Panc1 (cell line): ENCODE data around the gene UBAP2.

Experiments used
- POLR2AphosphoS5 ChIP-seq: IDR thresholded peaks from 2 replicates; pipeline ENCODE4 v1.6.1; 2012; ENCODE audit warnings: mild to moderate bottlenecking, low read depth, low read length, moderate library complexity
- REST ChIP-seq, 2 experiments: IDR thresholded peaks; 2 replicates each; pipeline ENCODE4 v1.6.1; 2011 to 2012; ENCODE audit warnings: low read depth in 2 of 2, control low read depth in 1 of 2, low read length in 1 of 2, mild to moderate bottlenecking in 1 of 2, moderate library complexity in 1 of 2; ENCODE audit not compliant: insufficient read depth in 1 of 2
- SIN3A ChIP-seq: IDR thresholded peaks from 2 replicates; pipeline ENCODE4 v1.6.1; 2012; ENCODE audit warnings: low read depth, mild to moderate bottlenecking, low read length, moderate library complexity, borderline replicate concordance; ENCODE audit not compliant: insufficient read depth
- TCF7L2 ChIP-seq: IDR thresholded peaks from 2 replicates; pipeline ENCODE4 v1.6.1; 2011; ENCODE audit warnings: mild to moderate bottlenecking, low read depth, low read length, inconsistent platforms
- TF ChIP-seq, protein P1 (sequence below): fragments of 450-650 bp; IDR thresholded peaks from 2 replicates; pipeline ENCODE4 v1.5.1; 2017; ENCODE audit warnings: mild to moderate bottlenecking

GRCh38 chr9:33923998-33924701 is 124.5 kb downstream of the UBAP2 start:
- TF ChIP-seq, protein P1, sequence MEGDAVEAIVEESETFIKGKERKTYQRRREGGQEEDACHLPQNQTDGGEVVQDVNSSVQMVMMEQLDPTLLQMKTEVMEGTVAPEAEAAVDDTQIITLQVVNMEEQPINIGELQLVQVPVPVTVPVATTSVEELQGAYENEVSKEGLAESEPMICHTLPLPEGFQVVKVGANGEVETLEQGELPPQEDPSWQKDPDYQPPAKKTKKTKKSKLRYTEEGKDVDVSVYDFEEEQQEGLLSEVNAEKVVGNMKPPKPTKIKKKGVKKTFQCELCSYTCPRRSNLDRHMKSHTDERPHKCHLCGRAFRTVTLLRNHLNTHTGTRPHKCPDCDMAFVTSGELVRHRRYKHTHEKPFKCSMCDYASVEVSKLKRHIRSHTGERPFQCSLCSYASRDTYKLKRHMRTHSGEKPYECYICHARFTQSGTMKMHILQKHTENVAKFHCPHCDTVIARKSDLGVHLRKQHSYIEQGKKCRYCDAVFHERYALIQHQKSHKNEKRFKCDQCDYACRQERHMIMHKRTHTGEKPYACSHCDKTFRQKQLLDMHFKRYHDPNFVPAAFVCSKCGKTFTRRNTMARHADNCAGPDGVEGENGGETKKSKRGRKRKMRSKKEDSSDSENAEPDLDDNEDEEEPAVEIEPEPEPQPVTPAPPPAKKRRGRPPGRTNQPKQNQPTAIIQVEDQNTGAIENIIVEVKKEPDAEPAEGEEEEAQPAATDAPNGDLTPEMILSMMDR = no peak
- peak; percentile 3; the same call in 1 of the 2 replicates for TF ChIP-seq POLR2AphosphoS5
- no peak for TF ChIP-seq SIN3A
- no peak for TF ChIP-seq REST (IDR thresholded peaks at IDR 0.05; ENCODE audit: insufficient read depth in 1 of 2, low read depth in 2 of 2, low read length in 1 of 2)
- TF ChIP-seq TCF7L2 = no peak
